HG02981 (cell line): ENCODE data around the gene SNU13.
"Not testable (repeated sequence)": the region's sequence is repeated elsewhere in the genome, so short reads cannot be mapped to it uniquely, and the experiment has no call there.

Experiments used
- ATAC-seq: cut with Tn5 transposase; IDR thresholded peaks from one replicate; pipeline ENCODE4 v1.9.1; 2021; ENCODE audit warnings: mild to moderate bottlenecking, moderate library complexity; ENCODE audit not compliant: unreplicated experiment

SNU13 gene

DNA sequence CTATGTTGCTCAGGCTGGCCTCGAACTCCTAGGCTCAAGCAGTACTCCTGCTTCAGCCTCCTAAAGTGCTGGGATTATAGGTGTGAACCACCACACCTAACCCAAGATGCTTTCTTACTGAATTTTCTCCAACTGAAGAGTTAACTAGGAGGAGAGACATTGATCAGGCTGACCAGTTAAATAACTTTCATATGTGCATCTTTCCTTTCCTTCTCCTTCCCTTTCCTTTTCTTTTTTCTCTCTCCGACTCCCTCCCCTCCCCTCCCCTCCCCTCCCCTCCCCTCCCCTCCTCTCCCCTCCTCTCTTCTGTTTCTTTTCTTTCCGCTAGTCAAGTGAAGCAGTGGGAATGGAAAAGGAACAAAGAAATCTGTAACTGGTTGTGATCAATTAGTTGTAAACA, 40.9 kb downstream of the SNU13 start:
- no peak for ATAC-seq

DNA sequence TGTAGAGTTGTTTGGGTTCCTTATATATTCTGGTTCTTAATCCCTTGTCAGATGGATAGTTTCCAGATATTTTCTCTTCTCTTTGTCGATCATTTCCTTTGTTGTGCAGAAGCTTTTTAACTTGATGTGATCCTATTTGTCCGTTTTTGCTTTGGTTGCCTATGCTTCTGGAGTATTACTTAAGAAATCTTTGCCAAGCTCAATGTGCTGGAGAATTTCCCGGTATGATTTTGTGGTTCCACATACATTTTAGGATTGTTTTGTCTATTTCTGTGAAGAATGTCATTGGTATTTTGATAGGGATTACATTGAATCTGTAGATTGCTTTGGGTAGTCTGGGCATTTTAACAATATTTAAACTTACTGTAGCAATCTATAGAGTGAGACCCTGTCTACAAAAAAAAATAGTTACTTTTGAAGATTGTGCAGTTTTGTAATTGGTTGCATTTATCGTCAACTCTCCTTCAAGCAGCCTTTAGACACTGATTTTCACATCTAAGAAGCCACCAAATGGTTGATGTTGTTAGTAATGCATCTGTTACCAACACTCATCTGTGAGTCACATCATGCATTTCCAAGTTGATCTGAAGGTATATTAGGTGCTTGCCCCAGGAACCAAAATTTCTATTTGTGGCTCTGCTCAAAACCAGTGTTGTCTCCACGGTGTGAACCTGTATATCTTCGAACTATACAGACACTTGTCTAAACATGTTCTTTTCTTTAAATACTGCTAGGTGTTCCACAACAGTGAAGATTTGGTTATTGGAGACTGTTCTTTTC, 46.1 kb downstream of the SNU13 start:
- ATAC-seq: no peak

DNA sequence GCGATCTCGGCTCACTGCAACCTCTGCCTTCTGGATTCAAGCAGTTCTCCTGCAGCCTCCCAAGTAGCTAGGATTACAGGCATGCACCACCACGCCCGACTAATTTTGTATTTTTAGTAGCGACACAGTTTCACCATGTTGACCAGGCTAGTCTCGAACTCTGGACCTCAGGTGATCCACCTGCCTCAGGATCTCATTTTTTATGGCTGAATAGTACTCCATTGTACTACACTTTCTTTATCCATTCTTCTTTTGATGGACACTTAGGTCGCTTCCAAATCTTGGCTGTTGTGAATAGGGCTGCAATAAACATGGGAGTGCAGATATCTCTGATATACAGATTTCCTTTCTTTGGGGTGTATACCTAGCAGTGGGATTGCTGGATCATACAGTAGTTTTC, 46.8 kb downstream of the SNU13 start:
- ATAC-seq: no peak

DNA sequence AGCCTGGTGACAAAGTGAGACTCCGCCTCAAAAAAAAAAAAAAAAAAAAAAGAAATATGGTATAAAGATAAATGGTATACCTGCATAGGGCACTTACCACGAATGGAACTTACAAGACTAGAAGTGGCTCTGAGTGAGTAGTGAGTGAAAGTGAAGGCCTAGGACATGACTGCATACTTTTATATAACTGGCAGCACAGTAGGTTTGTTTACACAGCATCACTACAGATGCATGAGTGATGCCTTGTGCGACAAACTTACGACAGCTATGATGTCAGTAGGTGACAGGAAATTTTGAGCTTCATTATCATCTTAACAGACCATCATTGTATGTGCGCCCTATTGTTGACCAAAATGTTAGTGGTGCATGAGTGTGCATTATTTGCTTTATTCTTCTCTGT, 49.9 kb downstream of the SNU13 start:
- ATAC-seq: no peak

DNA sequence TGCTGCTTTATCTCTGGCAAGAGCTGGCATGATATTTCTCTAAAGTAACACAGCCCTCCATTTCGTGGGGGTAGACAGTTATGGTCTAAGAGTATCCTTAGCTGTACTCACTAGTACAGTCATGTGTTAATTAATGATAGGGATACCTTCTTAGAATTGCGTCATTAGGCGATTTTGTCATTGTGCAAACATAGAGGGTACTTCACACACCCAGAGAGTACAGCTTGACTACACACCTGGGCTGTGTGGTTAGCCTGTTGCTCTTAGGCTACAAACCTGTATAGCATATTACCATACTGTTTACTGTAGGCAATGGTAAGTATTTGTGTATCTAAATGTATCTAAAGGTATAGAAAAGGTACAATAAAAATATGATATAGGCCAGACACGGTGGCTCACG, 50.5 kb downstream of the SNU13 start:
- ATAC-seq: no peak

DNA sequence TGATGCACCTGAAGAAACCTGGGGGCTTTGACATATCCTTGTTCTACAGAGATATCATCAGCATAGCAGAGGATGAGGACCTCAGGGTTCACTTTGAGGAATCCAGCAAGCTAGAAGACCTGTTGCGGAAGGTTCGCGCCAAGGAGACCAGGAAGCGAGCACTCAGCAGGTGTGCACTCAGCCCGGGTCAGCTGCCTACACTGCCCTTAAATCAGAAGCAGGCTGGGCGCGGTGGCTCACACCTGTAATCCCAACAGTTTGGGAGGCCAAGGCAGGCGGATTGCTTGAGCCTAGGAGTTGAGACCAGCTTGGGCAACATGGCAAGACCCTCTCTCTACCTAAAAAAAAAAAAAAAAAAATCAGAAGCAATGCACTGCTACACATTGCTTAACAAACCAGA, 51.0 kb downstream of the SNU13 start:
- not testable (repeated sequence) for ATAC-seq

DNA sequence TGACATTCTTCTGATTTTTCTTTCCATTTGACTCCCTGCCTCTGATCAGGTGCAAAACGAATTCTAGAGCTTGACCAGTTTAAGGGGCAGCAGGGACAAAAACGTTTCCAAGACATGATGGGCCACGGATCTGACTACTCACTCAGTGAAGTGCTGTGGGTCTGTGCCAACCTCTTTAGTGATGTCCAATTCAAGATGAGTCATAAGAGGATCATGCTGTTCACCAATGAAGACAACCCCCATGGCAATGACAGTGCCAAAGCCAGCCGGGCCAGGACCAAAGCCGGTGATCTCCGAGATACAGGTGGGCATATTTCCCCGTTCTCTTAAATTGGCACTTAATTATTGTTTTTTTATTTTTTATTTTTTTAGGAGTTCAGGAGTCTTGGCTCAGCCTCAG, 52.2 kb downstream of the SNU13 start:
- ATAC-seq: no peak

DNA sequence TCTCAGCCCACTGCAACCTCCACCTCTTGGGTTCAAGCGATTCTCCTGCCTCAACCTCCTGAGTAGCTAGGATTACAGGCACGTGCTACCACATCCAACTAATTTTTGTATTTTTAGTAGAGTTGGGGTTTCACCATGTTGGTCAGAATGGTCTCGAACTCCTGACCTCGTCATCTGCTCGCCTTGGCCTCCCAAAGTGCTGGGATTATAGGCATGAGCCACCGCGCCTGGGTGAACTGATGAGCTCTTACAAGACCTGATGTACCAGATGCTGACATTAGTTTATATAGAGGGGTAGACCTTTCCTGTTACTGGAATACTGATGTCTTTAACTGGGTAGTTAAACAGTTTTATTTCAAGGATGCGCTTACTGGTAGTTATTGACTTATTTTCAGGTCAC, 54.1 kb downstream of the SNU13 start:
- not testable (repeated sequence) for ATAC-seq

DNA sequence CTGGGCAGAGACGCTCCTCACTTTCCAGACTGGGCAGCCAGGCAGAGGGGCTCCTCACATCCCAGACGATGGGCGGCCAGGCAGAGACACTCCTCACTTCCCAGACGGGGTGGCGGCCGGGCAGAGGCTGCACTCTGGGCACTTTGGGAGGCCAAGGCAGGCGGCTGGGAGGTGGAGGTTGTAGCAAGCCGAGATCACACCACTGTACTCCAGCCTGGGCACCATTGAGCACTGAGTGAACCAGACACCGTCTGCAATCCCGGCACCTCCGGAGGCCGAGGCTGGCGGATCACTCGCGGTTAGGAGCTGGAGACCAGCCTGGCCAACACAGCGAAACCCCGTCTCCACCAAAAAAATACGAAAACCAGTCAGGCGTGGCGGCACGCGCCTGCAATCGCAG, 57.1 kb downstream of the SNU13 start:
- not testable (repeated sequence) for ATAC-seq

DNA sequence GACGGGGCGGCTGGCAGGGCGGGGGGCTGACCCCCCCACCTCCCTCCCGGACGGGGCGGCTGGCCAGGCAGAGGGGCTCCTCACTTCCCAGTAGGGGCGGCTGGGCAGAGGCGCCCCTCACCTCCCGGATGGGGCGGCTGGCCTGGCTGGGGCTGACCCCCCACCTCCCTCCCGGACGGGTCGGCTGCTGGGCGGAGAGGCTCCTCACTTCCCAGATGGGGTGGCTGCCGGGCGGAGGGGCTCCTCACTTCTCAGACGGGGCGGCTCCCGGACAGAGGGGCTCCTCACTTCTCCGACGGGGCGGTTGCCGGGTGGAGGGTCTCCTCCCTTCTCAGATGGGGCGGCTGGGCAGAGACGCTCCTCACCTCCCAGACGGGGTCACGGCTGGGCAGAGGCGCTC, 57.6 kb downstream of the SNU13 start:
- ATAC-seq: not testable (repeated sequence)

DNA sequence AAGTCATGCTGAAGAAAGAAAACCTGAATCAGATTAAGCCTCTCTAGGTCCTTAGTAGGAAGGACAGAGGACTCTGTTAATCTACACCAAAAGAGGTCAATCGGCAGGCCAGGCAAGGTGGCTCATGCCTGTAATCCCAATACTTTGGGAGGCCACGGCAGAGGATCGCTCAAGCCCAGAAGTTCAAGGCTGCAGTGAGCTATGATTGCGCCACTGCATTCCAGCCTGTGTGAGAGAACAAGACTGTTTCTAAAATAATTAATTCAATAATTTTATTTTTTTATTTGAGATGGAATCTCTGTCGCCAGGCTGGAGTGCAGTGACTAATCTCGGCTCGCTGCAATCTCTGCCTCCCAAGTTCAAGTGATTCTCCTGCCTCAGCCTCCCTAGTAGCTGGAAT, 63.1 kb downstream of the SNU13 start:
- no peak for ATAC-seq
